ENCODE results near the gene TDRD12.
"Not testable (repeated sequence)": the region's sequence is repeated elsewhere in the genome, so short reads cannot be mapped to it uniquely, and the experiment has no call there.

GRCh38 chr19:32833388-32833787, 113.8 kb downstream of the TDRD12 start:
- not testable (repeated sequence) for TF ChIP-seq CTCF, POLR2A (IDR thresholded peaks at IDR 0.05)

Measured in body of pancreas (tissue), 4 donors.